Keratinocyte (primary cell): Measurements from ENCODE around the gene MAP3K2. TPM values are rescaled to one million over a fixed set of nuclear protein-coding genes. Genes with fewer than 3 reads are reported as not detected.

Source experiments
- DNase-seq: peaks from one replicate; pipeline ENCODE4 v3.0.0-alpha.2; 2011; ENCODE audit warnings: low read depth, missing footprints, low spot score
- FAIRE-seq: peaks from 2 replicates; lab custom pipeline; 2011; peaks lifted over from hg19 to GRCh38; lab: Jason Lieb, UNC
- H2AFZ ChIP-seq: 2 replicates; pipeline ENCODE4 v1.6.0; 2012; ENCODE audit warnings: low read length, control low read depth, inconsistent platforms; ENCODE audit not compliant: control insufficient read depth
- H3K27ac ChIP-seq: 2 replicates; pipeline ENCODE4 v1.5.1; 2011; ENCODE audit warnings: low read length; ENCODE audit not compliant: control insufficient read depth, insufficient read depth
- H3K27me3 ChIP-seq: 3 replicates; pipeline ENCODE4 v1.6.0; 2011; ENCODE audit warnings: low read length; ENCODE audit not compliant: control insufficient read depth, insufficient read depth; ENCODE audit errors: extremely low read depth
- H3K36me3 ChIP-seq, 2 experiments: 2 replicates in 1 of 2; 3 replicates in 1 of 2; pipeline ENCODE4 v1.5.1; 2011; ENCODE audit warnings: low read length in 2 of 2, mild to moderate bottlenecking in 1 of 2; ENCODE audit not compliant: control insufficient read depth in 2 of 2, insufficient read depth in 2 of 2; ENCODE audit errors: extremely low read depth in 1 of 2
- H3K4me1 ChIP-seq: 3 replicates; pipeline ENCODE4 v1.5.1; 2011; ENCODE audit warnings: low read length; ENCODE audit not compliant: control insufficient read depth, insufficient read depth; ENCODE audit errors: extremely low read depth
- H3K4me2 ChIP-seq: 3 replicates; pipeline ENCODE4 v1.6.0; 2011; ENCODE audit warnings: low read depth, low read length; ENCODE audit not compliant: control insufficient read depth, insufficient read depth; ENCODE audit errors: extremely low read depth
- H3K4me3 ChIP-seq, 3 experiments: fragments of 200-600 bp in 1 of 3; sonication (generic) in 1 of 3; 2 replicates in 2 of 3; 3 replicates in 1 of 3; pipeline ENCODE4 v1.5.1; 2011 to 2016; ENCODE audit warnings: low read length in 3 of 3, mild to moderate bottlenecking in 3 of 3, control low read depth in 2 of 3, inconsistent platforms in 1 of 3, low read depth in 1 of 3, mixed read lengths in 1 of 3, mixed run types in 1 of 3, moderate library complexity in 1 of 3; ENCODE audit not compliant: control insufficient read depth in 2 of 3, insufficient read depth in 2 of 3; ENCODE audit errors: extremely low read depth in 1 of 3
- H3K79me2 ChIP-seq: 2 replicates; pipeline ENCODE4 v1.6.0; 2012; ENCODE audit warnings: low read length; ENCODE audit not compliant: control insufficient read depth, insufficient read depth
- H3K9ac ChIP-seq: 3 replicates; pipeline ENCODE4 v1.6.0; 2011; ENCODE audit warnings: low read length; ENCODE audit not compliant: control insufficient read depth, insufficient read depth; ENCODE audit errors: extremely low read depth
- H3K9me1 ChIP-seq: 3 replicates; pipeline ENCODE4 v1.6.0; 2011; ENCODE audit warnings: low read length; ENCODE audit not compliant: control insufficient read depth, insufficient read depth; ENCODE audit errors: extremely low read depth
- H3K9me3 ChIP-seq: 2 replicates; pipeline ENCODE4 v1.5.1; 2012; ENCODE audit warnings: low read depth, low read length; ENCODE audit not compliant: control insufficient read depth
- H4K20me1 ChIP-seq: 3 replicates; pipeline ENCODE4 v1.6.0; 2011; ENCODE audit warnings: low read length; ENCODE audit not compliant: control insufficient read depth, insufficient read depth; ENCODE audit errors: extremely low read depth
- EZH2 ChIP-seq: IDR thresholded peaks from one replicate; pipeline ENCODE4 v1.6.1; 2012; ENCODE audit warnings: inconsistent platforms, mild to moderate bottlenecking, low read length, moderate library complexity
- dilution Hi-C: fragments of 300-500 bp; cut with MboI; formaldehyde crosslinking; loops from one replicate; pipeline ENCODE4 v1.7.0; 2020; ENCODE audit warnings: low sequenced_read_pairs; ENCODE audit not compliant: extremely low pct_ligation_motif_present
- polyA plus RNA-seq, 5 experiments: library from polyadenylated mRNA; depleted of rRNA in 3 of 5; stranded (reverse) in 3 of 5; stranded (forward) in 1 of 5; unstranded in 1 of 5; fragments of >200 nt; gene quantifications; 1 replicate in 1 of 5; 2 replicates in 3 of 5; 3 replicates in 1 of 5; pipeline versions ENCODE4 v1.2.1 to v1.2.3, GENCODE V29; 2011 to 2012; ENCODE audit warnings: missing spikeins in 2 of 5, low read depth in 1 of 5, low replicate concordance in 1 of 5
- TF ChIP-seq, protein P1 (sequence below), 3 experiments: IDR thresholded peaks in 1 of 3; conservative IDR thresholded peaks in 1 of 3; optimal IDR thresholded peaks in 1 of 3; 2 replicates in 2 of 3; 3 replicates in 1 of 3; pipeline versions ENCODE3 to v1.5.1; 2011; ENCODE audit warnings: low read length in 3 of 3, mild to moderate bottlenecking in 3 of 3, moderate library complexity in 2 of 3, control low read depth in 1 of 3, inconsistent platforms in 1 of 3; ENCODE audit not compliant: insufficient read depth in 2 of 3; ENCODE audit errors: extremely low read depth in 1 of 3

Gene MAP3K2
- polyA plus RNA-seq, 1 donor (not counting 4 experiments of a cell fraction or from before 2014, with no cell fraction given), result 11.9 TPM

DNA sequence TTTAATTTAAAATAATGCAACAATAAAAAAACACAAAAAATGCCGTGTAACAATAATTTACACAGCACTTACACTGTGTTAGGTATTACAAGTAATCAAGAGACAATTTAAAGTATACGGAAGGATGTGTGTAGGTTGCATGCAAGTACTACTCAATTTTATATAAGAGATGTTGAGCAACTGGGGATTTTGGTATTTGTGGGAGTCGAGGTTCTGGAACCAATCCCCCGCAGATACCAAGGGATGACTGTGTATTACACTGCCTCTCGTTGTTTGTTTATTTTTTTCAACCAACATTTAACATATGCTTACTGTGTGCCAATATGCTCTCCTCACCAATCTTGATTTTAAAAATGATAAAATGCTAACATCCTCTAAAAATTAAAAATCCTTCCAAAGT lies 24.8 kb downstream of the MAP3K2 start:
- Histone ChIP-seq H3K79me2 (peaks cover 44% of the 10 kb centered on the region), H3K27ac (no peak overlapping the region), H3K36me3 (no peaks in the 10 kb centered on the region), H3K4me1 (no peaks in the 10 kb centered on the region), H3K27me3 (no peaks in the 10 kb centered on the region), H4K20me1 (peaks cover 3% of the 10 kb centered on the region), H3K9me3 (no peaks in the 10 kb centered on the region), H3K4me3 (no peak overlapping the region), H3K4me2 (no peak overlapping the region), H3K9ac (no peak overlapping the region), H2AFZ (no peak overlapping the region), H3K9me1 (no peaks in the 10 kb centered on the region)
- DNase-seq (no peak), FAIRE-seq (no peak)
- TF ChIP-seq, protein P1, sequence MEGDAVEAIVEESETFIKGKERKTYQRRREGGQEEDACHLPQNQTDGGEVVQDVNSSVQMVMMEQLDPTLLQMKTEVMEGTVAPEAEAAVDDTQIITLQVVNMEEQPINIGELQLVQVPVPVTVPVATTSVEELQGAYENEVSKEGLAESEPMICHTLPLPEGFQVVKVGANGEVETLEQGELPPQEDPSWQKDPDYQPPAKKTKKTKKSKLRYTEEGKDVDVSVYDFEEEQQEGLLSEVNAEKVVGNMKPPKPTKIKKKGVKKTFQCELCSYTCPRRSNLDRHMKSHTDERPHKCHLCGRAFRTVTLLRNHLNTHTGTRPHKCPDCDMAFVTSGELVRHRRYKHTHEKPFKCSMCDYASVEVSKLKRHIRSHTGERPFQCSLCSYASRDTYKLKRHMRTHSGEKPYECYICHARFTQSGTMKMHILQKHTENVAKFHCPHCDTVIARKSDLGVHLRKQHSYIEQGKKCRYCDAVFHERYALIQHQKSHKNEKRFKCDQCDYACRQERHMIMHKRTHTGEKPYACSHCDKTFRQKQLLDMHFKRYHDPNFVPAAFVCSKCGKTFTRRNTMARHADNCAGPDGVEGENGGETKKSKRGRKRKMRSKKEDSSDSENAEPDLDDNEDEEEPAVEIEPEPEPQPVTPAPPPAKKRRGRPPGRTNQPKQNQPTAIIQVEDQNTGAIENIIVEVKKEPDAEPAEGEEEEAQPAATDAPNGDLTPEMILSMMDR (optimal IDR thresholded peaks at IDR 0.05 in 1 of 3, IDR thresholded peaks at IDR 0.05 in 1 of 3, conservative IDR thresholded peaks at IDR 0.05 in 1 of 3; ENCODE audit: extremely low read depth in 1 of 3, insufficient read depth in 2 of 3, low read length in 3 of 3), result no peak
- no peak for TF ChIP-seq EZH2
- dilution Hi-C loops, result loop anchor here (25.0 kb wide), 1 partner anchor 99 kb away; no protein-coding TSS in a partner anchor

DNA sequence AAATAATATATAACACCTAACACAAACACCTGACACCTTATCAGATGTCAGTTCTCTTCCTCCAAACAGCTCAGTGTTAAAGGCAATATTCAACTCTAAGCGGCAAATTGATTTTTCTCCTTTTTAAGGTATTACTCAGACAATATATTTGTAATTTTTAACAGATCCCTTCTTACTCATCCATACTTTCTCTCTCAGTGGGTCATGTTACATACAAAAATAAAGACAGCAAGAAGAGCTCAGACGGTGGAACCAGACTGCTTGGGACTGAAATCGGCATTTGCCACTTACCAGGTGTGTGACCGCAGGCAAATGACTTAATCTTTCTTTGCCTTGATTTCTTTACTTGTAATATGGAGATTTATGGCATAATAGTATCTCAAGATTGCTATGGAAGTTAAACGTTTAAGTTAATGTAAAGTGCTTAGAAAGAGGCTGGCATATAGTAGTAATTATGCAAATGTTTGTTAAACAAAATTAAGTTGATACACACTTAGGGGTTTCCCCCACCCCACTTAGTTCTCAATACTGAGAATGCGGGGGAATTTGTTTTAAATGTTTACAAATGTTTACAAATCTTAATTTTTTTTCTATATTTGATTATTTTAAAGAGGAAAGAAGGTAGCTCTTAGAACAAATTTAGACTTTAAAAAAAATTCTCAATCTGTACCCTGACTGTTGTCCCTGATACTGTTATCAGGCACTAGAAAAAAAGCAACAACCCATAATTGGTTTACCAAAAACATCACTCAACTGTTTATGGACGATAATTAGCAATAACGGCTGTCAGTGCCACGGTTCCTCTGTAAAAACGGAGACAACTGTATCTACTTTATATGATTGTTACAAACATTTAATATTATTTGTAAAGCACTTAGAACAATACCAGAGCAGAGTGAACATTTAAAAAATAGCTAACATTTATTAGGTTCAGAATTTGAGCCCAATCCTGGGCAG lies 25.6 kb downstream of the MAP3K2 start:
- Histone ChIP-seq H3K9ac (no peak overlapping the region), H3K27ac (no peak overlapping the region), H3K4me2 (no peak overlapping the region), H3K4me3 (no peak overlapping the region), H3K79me2 (peaks cover 40% of the 10 kb centered on the region), H3K36me3 (no peaks in the 10 kb centered on the region), H3K9me3 (no peaks in the 10 kb centered on the region), H2AFZ (no peak overlapping the region), H4K20me1 (peaks cover 3% of the 10 kb centered on the region), H3K9me1 (no peaks in the 10 kb centered on the region), H3K4me1 (no peaks in the 10 kb centered on the region), H3K27me3 (no peaks in the 10 kb centered on the region)
- dilution Hi-C loops, result loop anchor here (25.0 kb wide), 1 partner anchor 100 kb away; no protein-coding TSS in a partner anchor
- FAIRE-seq (no peak), DNase-seq (no peak)
- no peak for TF ChIP-seq EZH2
